Subcutaneous abdominal adipose tissue (tissue), 5 donors: ENCODE measurements around the gene ALOX5.
"Not testable (repeated sequence)": the region's sequence is repeated elsewhere in the genome, so short reads cannot be mapped to it uniquely, and the experiment has no call there.

Source experiments
- H3K27ac ChIP-seq: one replicate; pipeline ENCODE4 v1.7.0; 2013; ENCODE audit warnings: low read depth, mild to moderate bottlenecking, inconsistent platforms, low read length, moderate library complexity
- H3K27me3 ChIP-seq, 5 donors: one replicate each; pipeline ENCODE4 v1.7.0; 2013; ENCODE audit warnings: low read length in 5 of 5, inconsistent platforms in 1 of 5; ENCODE audit not compliant: control insufficient read depth in 5 of 5, insufficient read depth in 4 of 5
- H3K36me3 ChIP-seq, 5 donors: one replicate each; pipeline ENCODE4 v1.7.0; 2013; ENCODE audit warnings: low read length in 5 of 5; ENCODE audit not compliant: control insufficient read depth in 5 of 5, insufficient read depth in 5 of 5
- H3K4me1 ChIP-seq, 5 donors: one replicate each; pipeline ENCODE4 v1.7.0; 2013; ENCODE audit warnings: low read length in 5 of 5, mild to moderate bottlenecking in 3 of 5, moderate library complexity in 1 of 5; ENCODE audit not compliant: control insufficient read depth in 5 of 5, insufficient read depth in 5 of 5
- H3K4me3 ChIP-seq, 5 donors: one replicate each; pipeline ENCODE4 v1.7.0; 2013; ENCODE audit warnings: low read length in 5 of 5, low read depth in 1 of 5
- H3K9ac ChIP-seq, 5 donors: one replicate each; pipeline ENCODE4 v1.7.0; 2013; ENCODE audit warnings: low read length in 5 of 5, mild to moderate bottlenecking in 4 of 5, moderate library complexity in 3 of 5
- H3K9me3 ChIP-seq, 5 donors: one replicate each; pipeline ENCODE4 v1.7.0; 2013; ENCODE audit warnings: low read length in 5 of 5; ENCODE audit not compliant: control insufficient read depth in 5 of 5
- donor health status: healthy.
- donor health status: healthy.
- donor health status: healthy.
- donor health status: healthy.
- donor health status: healthy.

ALOX5 gene

DNA sequence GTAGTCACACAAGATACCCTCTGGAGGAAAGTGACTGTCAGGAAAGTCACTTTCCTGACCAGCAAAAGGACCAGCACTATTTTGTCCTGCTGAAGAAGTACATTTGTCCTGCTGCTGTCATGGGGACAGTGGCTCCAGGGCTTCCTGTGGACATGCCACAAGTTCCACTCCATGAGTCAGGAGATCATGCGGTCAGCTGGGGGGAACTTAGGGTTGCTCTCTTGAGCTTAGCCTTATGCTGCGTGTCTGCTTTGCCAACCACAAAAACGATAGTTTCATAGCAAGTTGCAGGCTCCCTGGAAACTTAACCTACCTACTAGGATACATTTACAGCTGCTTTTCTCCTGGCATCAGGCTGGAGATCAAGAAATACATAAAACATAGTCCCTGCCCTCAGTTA lies 19.8 kb upstream of the ALOX5 start:
- H3K4me3 ChIP-seq = no peak overlapping the region
- no peaks in the 10 kb centered on the region for H3K9me3 ChIP-seq
- H3K9ac ChIP-seq = no peak overlapping the region
- H3K27ac ChIP-seq = no peak overlapping the region
- no peaks in the 10 kb centered on the region for H3K27me3 ChIP-seq
- no peaks in the 10 kb centered on the region for H3K36me3 ChIP-seq
- H3K4me1 ChIP-seq = peaks cover 0 to 10% (median 2%) of the 10 kb centered on the region in 5 donors

DNA sequence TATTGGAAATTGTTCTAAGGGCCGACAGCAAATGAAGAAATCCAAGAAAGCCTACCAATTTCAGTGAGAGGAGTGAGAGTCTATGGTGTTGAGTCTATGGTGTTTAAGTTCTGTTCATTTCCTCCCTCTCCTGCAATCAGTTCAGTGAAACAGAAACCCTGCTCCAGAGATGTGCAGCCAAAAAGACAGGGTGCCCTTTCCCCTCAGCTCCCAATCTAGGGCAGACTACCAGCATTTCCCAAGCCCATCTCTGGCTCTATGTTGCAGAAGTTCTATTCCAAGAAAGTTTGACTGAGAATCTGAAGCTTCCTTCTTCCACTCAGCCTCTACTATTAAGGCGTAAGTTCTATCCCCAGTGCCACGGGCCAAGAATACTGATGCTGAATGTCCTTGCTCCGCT lies 18.5 kb upstream of the ALOX5 start:
- Histone ChIP-seq H3K36me3 (no peaks in the 10 kb centered on the region), H3K4me1 (peaks cover 0 to 10% (median 2%) of the 10 kb centered on the region in 5 donors), H3K27ac (no peak overlapping the region), H3K9ac (no peak overlapping the region), H3K4me3 (no peak overlapping the region), H3K9me3 (no peaks in the 10 kb centered on the region), H3K27me3 (no peaks in the 10 kb centered on the region)

DNA sequence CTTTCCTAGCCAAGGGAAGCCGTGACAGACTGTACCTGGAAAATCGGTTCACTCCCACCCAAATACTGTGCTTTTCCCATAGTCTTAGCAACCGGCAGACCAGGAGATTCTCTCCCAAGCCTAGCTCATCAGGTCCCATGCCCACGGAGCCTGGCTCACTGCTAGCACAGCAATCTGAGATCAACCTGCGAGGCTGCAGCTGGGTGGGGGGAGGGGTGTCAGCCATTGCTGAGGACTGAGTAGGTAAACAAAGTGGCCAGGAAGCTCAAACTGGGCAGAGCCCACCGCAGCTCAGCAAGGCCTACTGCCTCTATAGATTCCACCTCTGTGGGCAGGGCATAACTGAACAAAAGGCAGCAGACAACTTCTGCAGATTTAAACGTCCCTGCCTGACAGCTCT lies 15.1 kb upstream of the ALOX5 start:
- not testable (repeated sequence) for H3K27me3 ChIP-seq, H3K4me3 ChIP-seq, H3K27ac ChIP-seq

DNA sequence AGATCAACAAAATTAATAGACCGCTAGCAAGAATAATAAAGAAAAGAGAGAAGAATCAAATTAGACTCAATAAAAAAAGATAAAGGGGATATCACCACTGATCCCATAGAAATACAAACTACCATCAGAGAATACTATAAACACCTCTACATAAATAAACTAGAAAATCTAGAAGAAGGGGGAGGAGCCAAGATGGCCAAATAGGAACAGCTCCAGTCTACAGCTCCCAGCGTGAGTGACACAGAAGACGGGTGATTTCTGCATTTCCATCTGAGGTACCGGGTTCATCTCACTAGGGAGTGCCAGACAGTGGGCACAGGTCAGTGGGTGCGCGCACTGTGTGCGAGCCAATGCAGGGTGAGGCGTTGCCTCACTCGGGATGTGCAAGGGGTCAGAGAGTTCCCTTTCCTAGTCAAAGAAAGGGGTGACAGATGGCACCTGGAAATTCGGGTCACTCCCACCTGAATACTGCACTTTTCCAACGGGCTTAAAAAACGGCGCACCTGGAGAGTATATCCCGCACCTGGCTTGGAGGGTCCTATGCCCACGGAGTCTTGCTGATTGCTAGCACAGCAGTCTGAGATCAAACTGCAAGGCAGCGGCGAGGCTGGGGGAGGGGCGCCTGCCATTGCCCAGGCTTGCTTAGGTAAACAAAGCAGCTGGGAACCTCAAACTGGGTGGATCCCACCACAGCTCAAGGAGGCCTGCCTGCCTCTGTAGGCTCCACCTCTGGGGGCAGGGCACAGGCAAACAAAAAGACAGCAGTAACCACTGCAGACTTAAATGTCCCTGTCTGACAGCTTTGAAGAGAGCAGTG lies 11.8 kb upstream of the ALOX5 start:
- not testable (repeated sequence) for H3K9ac ChIP-seq, H3K9me3 ChIP-seq, H3K27ac ChIP-seq, H3K4me3 ChIP-seq, H3K4me1 ChIP-seq, H3K36me3 ChIP-seq, H3K27me3 ChIP-seq

More for the DNA sequence above, 15.1 kb upstream of the ALOX5 start:
- not testable (repeated sequence) for H3K9ac ChIP-seq, H3K36me3 ChIP-seq, H3K9me3 ChIP-seq, H3K4me1 ChIP-seq

DNA sequence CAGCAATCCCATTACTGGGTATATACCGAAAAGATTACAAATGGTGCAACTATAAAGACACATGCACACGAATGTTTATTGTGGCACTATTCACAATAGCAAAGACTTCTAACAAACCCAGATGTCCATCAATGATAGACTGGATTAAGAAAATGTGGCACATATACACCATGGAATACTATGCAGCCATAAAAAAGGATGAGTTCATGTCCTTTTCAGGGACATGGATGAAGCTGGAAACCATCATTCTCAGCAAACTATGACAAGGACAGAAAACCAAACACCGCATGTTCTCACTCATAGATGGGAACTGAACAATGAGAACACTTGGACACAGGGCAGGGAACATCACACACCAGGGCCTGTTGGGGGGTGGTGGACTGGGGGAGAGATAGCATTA lies 6.4 kb upstream of the ALOX5 start:
- not testable (repeated sequence) for H3K9me3 ChIP-seq, H3K27ac ChIP-seq, H3K4me1 ChIP-seq, H3K4me3 ChIP-seq, H3K9ac ChIP-seq, H3K27me3 ChIP-seq, H3K36me3 ChIP-seq

DNA sequence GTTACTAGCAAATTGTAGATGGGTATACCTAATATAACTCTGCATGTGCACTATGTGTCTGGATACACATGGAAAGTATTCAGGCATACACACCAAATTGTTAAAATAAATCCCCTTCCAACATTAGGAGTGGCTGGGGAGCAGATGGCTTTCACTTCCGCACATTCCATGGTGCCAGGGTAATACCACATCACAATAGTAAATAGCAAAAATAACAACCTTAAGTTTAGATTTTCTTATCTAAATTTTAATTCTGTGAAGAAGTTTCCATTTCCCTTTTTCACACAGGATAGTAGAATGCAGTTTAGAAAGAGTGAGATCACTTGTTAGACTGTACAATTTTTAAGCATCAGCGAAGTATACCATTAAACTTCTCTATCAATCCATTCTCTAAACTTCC lies 5.8 kb upstream of the ALOX5 start:
- H3K4me3 ChIP-seq = no peak overlapping the region
- no peak overlapping the region for H3K9ac ChIP-seq
- H3K27me3 ChIP-seq = peaks cover 0 to 2% (median 0%) of the 10 kb centered on the region in 5 donors
- no peak overlapping the region for H3K27ac ChIP-seq
- H3K9me3 ChIP-seq = no peaks in the 10 kb centered on the region
- peaks cover 0 to 4% (median 3%) of the 10 kb centered on the region in 5 donors for H3K4me1 ChIP-seq
- H3K36me3 ChIP-seq = no peaks in the 10 kb centered on the region

DNA sequence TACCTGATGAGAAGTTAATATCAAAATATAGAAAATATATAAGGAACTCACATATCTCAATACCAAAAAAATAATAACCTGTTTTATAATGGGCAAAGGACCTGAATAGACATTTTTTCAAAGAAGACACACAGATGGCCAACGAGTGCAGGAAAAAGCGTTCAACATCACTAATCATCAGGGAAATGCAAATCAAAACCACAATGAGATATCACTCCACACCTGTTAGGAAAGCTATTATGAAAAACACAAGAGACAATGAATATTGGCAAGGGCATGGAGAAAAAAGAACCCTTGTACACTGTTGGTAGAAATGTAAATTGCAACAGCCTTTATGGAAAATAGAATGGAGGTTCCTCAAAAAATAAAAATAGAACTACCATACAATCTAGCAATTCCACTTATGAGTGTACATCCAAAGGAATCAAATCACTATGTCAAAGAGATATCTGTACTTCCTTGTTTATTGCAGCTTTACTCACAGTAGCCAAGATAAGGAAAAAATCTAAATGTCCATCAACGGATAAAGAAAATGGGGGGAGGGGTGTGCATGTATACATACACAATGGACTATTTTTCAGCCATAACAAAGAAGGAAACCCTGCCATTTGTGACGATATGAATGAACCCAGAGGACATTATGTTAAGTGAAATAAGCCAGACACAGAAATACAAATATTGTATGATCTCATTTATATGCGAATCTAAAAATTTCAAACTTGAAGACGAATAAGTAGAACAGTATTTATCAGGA lies 3.6 kb upstream of the ALOX5 start:
- Histone ChIP-seq H3K36me3 (no peaks in the 10 kb centered on the region), H3K4me3 (no peak overlapping the region), H3K27ac (no peak overlapping the region), H3K4me1 (peaks cover 0 to 24% (median 23%) of the 10 kb centered on the region in 5 donors), H3K27me3 (peaks cover 7 to 17% (median 9%) of the 10 kb centered on the region in 5 donors), H3K9me3 (no peaks in the 10 kb centered on the region), H3K9ac (no peak overlapping the region)

DNA sequence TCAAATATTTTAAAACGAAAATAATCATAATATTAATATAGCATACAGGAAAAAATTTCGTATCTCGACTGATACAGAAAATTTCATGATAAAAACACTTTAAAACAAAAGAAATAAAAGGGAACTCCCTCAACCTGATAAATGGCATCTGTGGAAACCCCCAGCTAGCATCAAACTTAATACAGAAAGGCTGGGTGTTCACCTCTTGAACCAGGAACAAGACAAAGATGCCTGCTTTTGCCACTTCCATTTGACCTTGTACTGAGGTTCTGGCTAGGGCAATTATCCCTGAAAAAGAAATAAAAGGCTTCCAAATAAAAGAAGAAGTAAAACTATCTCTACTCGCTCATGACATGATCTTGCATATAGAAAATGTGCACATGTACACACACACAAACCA lies 2.5 kb upstream of the ALOX5 start:
- no peak overlapping the region for H3K9ac ChIP-seq
- no peaks in the 10 kb centered on the region for H3K9me3 ChIP-seq
- no peaks in the 10 kb centered on the region for H3K36me3 ChIP-seq
- peaks cover 0 to 29% (median 23%) of the 10 kb centered on the region in 5 donors for H3K4me1 ChIP-seq
- H3K4me3 ChIP-seq = no peak overlapping the region
- H3K27ac ChIP-seq = no peak overlapping the region
- peaks cover 7 to 22% (median 16%) of the 10 kb centered on the region in 5 donors for H3K27me3 ChIP-seq

DNA sequence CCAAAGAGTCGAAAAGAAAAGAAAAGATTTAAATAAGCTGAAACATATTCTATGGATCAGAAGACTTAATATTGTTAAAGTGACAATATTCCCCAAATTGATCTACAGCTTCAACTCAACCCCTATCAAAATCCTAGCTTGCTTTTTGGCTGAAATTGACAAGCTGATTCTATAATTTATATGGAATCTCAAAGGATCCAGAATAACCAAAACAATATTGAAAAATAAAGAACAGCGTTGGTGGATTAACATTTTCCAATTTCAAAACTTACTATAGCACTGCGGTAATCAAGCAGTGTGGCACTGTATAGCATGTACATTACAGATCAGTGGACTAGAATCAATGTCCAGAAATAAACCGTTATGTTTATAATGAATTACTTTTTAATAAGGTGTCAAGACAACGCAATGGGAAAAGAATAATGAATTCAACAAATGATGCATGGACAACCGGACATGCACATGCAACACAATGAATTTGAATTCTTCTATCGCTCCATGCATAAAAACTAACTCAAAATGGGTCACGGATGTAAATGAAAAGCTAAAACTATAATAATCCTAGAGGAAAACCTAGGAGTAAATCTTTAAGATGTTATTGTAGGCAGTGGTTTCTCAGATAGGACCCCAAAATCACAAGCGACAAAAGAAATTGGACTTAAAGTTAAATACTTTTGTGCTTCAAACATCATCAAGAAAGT lies 1.6 kb upstream of the ALOX5 start:
- Histone ChIP-seq H3K9ac (no peak overlapping the region), H3K27ac (no peak overlapping the region), H3K4me3 (no peak overlapping the region), H3K9me3 (no peaks in the 10 kb centered on the region), H3K27me3 (peaks cover 7 to 22% (median 19%) of the 10 kb centered on the region in 5 donors), H3K4me1 (peaks cover 0 to 31% (median 23%) of the 10 kb centered on the region in 5 donors), H3K36me3 (no peaks in the 10 kb centered on the region)
